ENCODE data around the gene SCN5A. TPM values are rescaled to one million over a fixed set of nuclear protein-coding genes. Genes with fewer than 3 reads are reported as not detected.

Gene SCN5A
- total RNA-seq, 1 experiment from 2014 or later = 11.5 TPM

- Histone ChIP-seq H3K9me3 (ENCODE audit: control insufficient read depth in 1 of 2, insufficient read depth in 1 of 2, low read depth in 1 of 2, low read length in 2 of 2) (no peaks in the 10 kb centered on the region), H3K4me3 (replicated peaks in 1 of 2; ENCODE audit: low read depth in 1 of 2, low read length in 2 of 2) (no peak overlapping the region), H3K4me1 (ENCODE audit: control insufficient read depth in 1 of 2, insufficient read depth in 2 of 2, low read length in 2 of 2) (no peaks in the 10 kb centered on the region), H2AFZ (ENCODE audit: low read depth, low read length, poor library complexity, severe bottlenecking) (no peak overlapping the region), H3K27me3 (ENCODE audit: insufficient read depth, low read length) (no peaks in the 10 kb centered on the region), H3K79me2 (ENCODE audit: insufficient read depth, low read length) (no peaks in the 10 kb centered on the region), H3K9me2 (ENCODE audit: insufficient read depth) (no peaks in the 10 kb centered on the region), H3K9ac (ENCODE audit: low read length) (no peak overlapping the region), H3K27ac (ENCODE audit: low read depth, low read length) (no peak overlapping the region; the same call in 1 of the 2 replicates), H4K20me1 (ENCODE audit: insufficient read depth) (no peaks in the 10 kb centered on the region), H3K4me2 (ENCODE audit: low read length) (no peak overlapping the region), H3K36me3 (ENCODE audit: control insufficient read depth in 1 of 2, insufficient read depth in 2 of 2, low read length in 2 of 2) (no peaks in the 10 kb centered on the region)
- no peak for DNase-seq (ENCODE audit: low read depth, low spot score)
- ChIA-PET CTCF (no interaction called here), POLR2A (no interaction called here), RAD21 (ENCODE audit: low non-redundant PET in 1 of 2, low total read pairs in 2 of 2, uncharacterized antibody in 2 of 2, unreplicated experiment in 2 of 2) (no interaction called here)
- BruUV-seq (replicated peaks) = no TSS peak
- intact Hi-C loops (cut with micrococcal nuclease) = no loop called here
- TF ChIP-seq YY1 (IDR thresholded peaks at IDR 0.05; ENCODE audit: extremely low read depth, insufficient replicate concordance, low read depth, low read length) (no peak), SRF (IDR thresholded peaks at IDR 0.05; ENCODE audit: low read depth) (no peak), CBX3 (IDR thresholded peaks at IDR 0.05; ENCODE audit: low read depth) (no peak), CEBPB (IDR thresholded peaks at IDR 0.05; ENCODE audit: low read depth) (no peak), ZBTB33 (IDR thresholded peaks at IDR 0.05; ENCODE audit: extremely low read depth, insufficient replicate concordance, low read length) (no peak), TCF7L2 (IDR thresholded peaks at IDR 0.05; ENCODE audit: borderline replicate concordance, extremely low read depth, insufficient read depth, insufficient read length) (no peak), EZH2phosphoT487 (IDR thresholded peaks at IDR 0.05; ENCODE audit: borderline replicate concordance) (no peak)
- no peak for ATAC-seq
These were observed 39.9 kb downstream of the SCN5A start for GRCh38 chr3:38609386-38610111.
